Measurements from ENCODE around the gene JUP. TPM values are rescaled to one million over a fixed set of nuclear protein-coding genes. Genes with fewer than 3 reads are reported as not detected.

JUP gene
- total and polyA plus RNA-seq, 8 donors, result 94.2 to 148 (median 119) TPM

DNA sequence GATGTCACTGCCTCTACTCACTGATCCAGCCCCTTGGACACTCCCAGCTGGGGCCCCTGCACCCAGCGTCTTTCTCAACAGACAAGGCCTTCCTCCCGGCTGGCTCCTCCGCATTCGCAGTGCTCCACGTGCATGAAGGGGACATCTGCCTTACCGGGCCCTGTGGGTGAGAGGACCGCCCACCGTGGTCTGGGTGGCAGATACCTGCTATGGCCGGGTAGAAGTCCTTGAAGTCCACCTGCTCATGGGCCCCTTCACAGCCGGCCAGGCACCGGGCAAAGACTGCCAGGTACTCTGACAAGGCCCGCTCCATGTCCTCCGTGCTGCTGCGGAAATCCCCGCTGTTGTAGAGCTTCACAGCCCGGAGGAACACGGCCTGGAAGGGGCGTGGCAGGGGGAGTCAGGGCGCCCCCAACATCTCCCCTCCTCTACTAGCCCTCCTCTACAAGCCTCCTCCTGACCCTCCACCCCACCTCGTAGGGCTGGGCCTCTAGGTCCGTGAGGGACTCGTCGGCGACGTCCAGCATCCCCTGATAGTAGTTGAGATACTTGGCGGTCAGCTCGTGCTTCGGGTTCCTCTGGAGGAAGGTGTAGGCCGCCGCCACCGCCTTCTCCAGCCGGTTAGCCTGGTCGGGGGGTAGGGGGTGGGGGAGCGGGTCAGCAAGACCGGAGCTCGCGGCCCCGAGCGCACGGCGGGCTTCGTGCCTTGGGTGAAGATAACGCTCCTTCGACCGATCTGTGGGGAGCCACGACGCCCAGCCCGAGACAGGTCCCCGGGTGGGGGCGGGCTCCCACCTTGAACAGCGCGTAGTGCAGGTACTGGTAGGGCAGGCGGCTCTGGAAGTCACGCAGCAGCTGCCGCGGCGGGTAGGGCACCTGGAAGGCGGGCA, 24.4 kb upstream of the JUP start:
- TF ChIP-seq, protein P1, sequence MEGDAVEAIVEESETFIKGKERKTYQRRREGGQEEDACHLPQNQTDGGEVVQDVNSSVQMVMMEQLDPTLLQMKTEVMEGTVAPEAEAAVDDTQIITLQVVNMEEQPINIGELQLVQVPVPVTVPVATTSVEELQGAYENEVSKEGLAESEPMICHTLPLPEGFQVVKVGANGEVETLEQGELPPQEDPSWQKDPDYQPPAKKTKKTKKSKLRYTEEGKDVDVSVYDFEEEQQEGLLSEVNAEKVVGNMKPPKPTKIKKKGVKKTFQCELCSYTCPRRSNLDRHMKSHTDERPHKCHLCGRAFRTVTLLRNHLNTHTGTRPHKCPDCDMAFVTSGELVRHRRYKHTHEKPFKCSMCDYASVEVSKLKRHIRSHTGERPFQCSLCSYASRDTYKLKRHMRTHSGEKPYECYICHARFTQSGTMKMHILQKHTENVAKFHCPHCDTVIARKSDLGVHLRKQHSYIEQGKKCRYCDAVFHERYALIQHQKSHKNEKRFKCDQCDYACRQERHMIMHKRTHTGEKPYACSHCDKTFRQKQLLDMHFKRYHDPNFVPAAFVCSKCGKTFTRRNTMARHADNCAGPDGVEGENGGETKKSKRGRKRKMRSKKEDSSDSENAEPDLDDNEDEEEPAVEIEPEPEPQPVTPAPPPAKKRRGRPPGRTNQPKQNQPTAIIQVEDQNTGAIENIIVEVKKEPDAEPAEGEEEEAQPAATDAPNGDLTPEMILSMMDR (IDR thresholded peaks at IDR 0.05), result no peak
- Histone ChIP-seq H3K4me3 (peak overlapping the region; percentile 63 to 74), H3K36me3 (no peaks in the 10 kb centered on the region), H3K27me3 (peaks cover 0 to 36% of the 10 kb centered on the region in 2 donors), H3K27ac (peak overlapping the region; percentile 67 to 70), H3K4me1 (peaks cover 12 to 32% of the 10 kb centered on the region in 2 donors), H3K9me3 (no peaks in the 10 kb centered on the region)
- intact Hi-C loops (cut with DNase I), result loop anchor here in 1 of 2 donors (5.0 kb wide), 1 partner anchor 69 kb away; no protein-coding TSS in a partner anchor
- ATAC-seq (peak; percentile 1), DNase-seq (no peak)

DNA sequence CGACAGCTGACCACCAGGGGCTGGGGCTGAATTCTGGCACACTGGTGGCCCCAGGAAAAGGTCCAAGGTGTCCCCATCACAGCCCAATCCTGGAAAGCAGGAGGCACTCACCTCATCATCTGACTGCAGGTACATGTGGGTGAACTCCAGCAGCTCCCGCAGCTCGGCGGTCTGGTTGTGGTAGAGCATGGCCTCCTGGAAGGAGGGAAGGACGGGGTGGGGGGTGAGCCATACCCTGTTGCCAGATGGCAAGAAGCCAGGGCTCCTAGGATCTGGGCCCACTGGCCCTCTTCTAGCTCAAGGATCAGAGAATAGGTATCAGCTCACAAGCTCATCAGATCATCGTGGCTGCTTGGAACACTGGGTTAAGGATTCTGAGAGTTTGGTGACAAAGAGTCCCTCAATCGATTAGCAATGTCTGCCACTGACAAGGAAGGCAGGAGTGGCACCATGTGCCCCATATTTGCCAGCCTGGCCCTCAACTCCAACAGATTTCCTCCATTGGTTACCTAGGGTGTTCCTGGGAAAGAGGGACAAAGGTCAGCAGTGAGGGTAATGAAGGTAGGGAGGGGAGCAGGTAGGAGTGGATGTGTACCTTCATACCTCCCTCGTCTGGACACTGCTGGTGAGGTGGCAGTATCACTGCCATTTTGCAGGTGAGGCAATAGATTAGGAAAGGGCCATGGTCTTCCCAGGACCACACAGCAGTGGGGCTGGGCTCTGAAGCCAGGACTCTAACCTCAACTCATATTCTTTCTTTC, 20.4 kb upstream of the JUP start:
- intact Hi-C loops (cut with DNase I), result loop anchor here in 1 of 2 donors (10.0 kb wide), 1 partner anchor 72 kb away; the partner anchor contains the start of gene HAP1
- ATAC-seq (no peak), DNase-seq (no peak)
- H3K36me3 ChIP-seq, result no peaks in the 10 kb centered on the region
- no peak overlapping the region for H3K27ac ChIP-seq
- H3K4me1 ChIP-seq, result peaks cover 8 to 23% of the 10 kb centered on the region in 2 donors
- no peak overlapping the region for H3K4me3 ChIP-seq
- H3K9me3 ChIP-seq, result no peaks in the 10 kb centered on the region
- TF ChIP-seq, protein P1 (IDR thresholded peaks at IDR 0.05), result no peak
- H3K27me3 ChIP-seq, result peaks cover 0 to 22% of the 10 kb centered on the region in 2 donors

DNA sequence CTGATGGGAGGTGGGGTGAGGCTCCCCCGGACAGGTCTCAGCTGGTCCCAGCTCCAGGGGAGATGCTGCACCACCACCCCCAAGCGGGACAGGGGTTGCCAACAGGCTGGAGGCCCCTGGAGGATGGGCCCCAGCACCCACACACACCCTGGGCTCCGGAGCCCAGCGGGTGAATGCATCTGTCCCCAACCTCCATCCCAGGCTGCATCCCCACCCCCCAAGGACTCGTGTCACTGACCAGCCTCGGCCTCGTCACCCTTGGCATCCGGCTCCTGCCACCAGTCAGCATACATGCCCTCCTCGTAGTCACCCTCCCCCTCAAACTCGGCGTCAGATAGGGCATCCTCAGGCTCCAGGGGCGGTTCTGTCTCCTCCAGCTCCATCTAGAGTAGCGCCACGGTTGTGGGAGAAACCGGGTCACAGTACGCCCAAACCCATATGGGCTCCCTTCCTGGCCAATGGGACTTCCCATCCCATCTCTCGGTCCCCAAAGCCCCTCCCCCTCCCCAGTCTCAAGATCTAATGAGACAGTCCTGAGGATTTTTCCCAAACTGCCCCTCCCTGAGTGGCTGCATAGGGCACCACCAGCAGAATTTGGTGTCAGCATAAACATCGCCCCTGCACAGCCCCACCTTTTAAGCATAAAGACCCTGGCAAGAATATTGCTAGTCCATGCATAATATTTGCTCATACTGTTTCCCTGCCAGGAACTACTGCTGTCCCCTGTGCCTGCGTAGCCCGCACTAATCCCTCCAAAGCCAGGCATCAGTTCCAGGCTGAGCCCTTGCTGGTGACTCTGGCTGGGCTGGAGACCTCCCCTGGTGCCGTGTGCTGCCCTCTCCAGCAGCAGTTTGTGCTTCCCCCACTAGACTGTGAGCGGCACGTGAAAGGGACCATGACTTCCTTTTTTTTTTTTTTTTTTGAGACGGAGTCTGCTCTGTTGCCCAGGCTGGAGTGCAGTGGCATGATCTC, 16.8 kb upstream of the JUP start:
- peaks cover 9 to 10% of the 10 kb centered on the region in 2 donors for H3K4me1 ChIP-seq
- TF ChIP-seq, protein P1 (IDR thresholded peaks at IDR 0.05), result no peak
- H3K36me3 ChIP-seq, result no peaks in the 10 kb centered on the region
- no peak overlapping the region for H3K27ac ChIP-seq
- no peaks in the 10 kb centered on the region for H3K9me3 ChIP-seq
- intact Hi-C loops (cut with DNase I), result loop anchor here in 1 of 2 donors (10.0 kb wide), 1 partner anchor 69 kb away; the partner anchor contains the start of gene HAP1
- H3K4me3 ChIP-seq, result no peak overlapping the region
- DNase-seq, result no peak
- H3K27me3 ChIP-seq, result no peaks in the 10 kb centered on the region
- no peak for ATAC-seq

DNA sequence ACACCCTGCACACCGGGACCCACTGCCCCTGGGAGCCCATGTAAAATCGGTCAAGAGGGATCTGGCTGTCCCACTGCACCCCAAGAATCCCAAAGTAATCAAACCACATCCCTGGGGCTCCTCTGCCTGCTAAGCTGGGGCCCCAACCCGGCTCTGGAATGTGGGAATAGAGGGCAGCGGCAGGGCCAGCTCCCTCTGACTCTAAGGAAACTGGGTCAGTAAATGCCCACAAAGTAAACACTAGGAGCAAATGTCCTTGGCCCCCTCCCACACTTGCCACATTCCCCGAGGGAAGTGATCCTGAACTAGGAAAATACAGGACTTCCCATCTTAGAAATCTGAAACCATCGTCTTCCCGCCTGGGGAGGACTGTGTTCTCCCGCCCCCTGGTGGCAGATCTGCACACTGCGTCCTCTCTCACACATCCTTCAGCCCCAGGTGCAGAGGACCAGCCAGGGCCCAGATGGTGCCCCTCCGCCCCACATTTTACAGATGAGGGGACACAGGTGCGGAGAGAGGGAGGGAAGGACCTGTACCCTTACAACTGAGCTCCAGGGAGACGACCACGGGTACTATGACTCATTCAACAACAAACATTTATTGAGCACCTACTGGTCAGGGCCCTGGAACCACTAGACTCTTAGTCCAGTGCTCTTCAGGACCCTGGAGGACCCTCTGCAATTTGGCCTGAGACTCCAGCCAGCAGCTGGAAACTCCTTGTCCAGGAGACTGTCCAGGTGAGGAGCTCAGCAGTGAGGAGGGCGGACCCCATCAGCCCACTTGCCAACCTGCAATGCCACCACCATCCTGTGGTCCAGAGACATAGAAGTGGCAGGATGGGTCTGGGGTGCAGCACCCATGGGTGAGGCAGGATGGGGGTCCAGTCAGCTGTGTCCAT, 15.1 kb upstream of the JUP start:
- Histone ChIP-seq H3K4me3 (no peak overlapping the region), H3K27ac (no peak overlapping the region), H3K9me3 (no peaks in the 10 kb centered on the region), H3K4me1 (peaks cover 9 to 10% of the 10 kb centered on the region in 2 donors), H3K36me3 (no peaks in the 10 kb centered on the region), H3K27me3 (no peaks in the 10 kb centered on the region)
- TF ChIP-seq, protein P1 (IDR thresholded peaks at IDR 0.05), result peak; percentile 91 to 96
- DNase-seq, result peak; percentile 77 to 92 (median 82)
- intact Hi-C loops (cut with DNase I), result loop anchor here (2.0 to 10.0 kb wide), 2 partner anchors 63 to 67 kb away; partner anchors contain the start of gene HAP1 (in 1 of the 2)
- peak; percentile 91 for ATAC-seq

All from left lung (tissue), 10 donors.